ENCODE measurements around the gene TUBA4B. TPM values are rescaled to one million over a fixed set of nuclear protein-coding genes. Genes with fewer than 3 reads are reported as not detected.

The TUBA4B gene
- total RNA-seq, 4 donors from 2014 or later, result not detected

GRCh38 chr2:219294356-219295351 lies 41.6 kb downstream of the TUBA4B start:
- ATAC-seq (ENCODE audit: low FRiP score) (peak; percentile 92), DNase-seq (ENCODE audit: low spot score) (peak; percentile 70)
- TF ChIP-seq CTCF (IDR thresholded peaks at IDR 0.05), result peak in 2 of 3 donors; percentile 69 to 98

- no peak for DNase-seq (ENCODE audit: low spot score)
- ATAC-seq (ENCODE audit: low FRiP score), result no peak
Measured at GRCh38 chr2:219296142-219296541, 43.1 kb downstream of the TUBA4B start.

GRCh38 chr2:219296631-219297391 lies 43.8 kb downstream of the TUBA4B start:
- ATAC-seq (ENCODE audit: low FRiP score), result no peak

More at GRCh38 chr2:219296142-219296541, 43.1 kb downstream of the TUBA4B start:
- no peak for TF ChIP-seq CTCF (IDR thresholded peaks at IDR 0.05)

GRCh38 chr2:219297766-219298456 lies 44.9 kb downstream of the TUBA4B start:
- DNase-seq (ENCODE audit: low spot score) (no peak), ATAC-seq (ENCODE audit: low FRiP score) (no peak)
- TF ChIP-seq CTCF (IDR thresholded peaks at IDR 0.05), result no peak

More at GRCh38 chr2:219296631-219297391, 43.8 kb downstream of the TUBA4B start:
- no peak for TF ChIP-seq CTCF (IDR thresholded peaks at IDR 0.05)
- DNase-seq (ENCODE audit: low spot score), result no peak

GRCh38 chr2:219298759-219299371 lies 45.8 kb downstream of the TUBA4B start:
- peak in 2 of 3 donors; percentile 71 to 97 for TF ChIP-seq CTCF (IDR thresholded peaks at IDR 0.05)
- peak; percentile 95 for DNase-seq (ENCODE audit: low spot score)
- ATAC-seq (ENCODE audit: low FRiP score), result peak; percentile 71

- no peak for ATAC-seq (ENCODE audit: low FRiP score)
- no peak for TF ChIP-seq CTCF (IDR thresholded peaks at IDR 0.05)
- DNase-seq (ENCODE audit: low spot score), result no peak
Measured at GRCh38 chr2:219299372-219299760, 46.3 kb downstream of the TUBA4B start.

Data from omental fat pad (tissue), 4 donors.